DMS 273 (cell line): ENCODE results near the gene USP4.

Experiments
- DNase-seq: peaks from one replicate; lab custom pipeline; 2025; ENCODE audit not compliant: unreplicated experiment; lab: John Stamatoyannopoulos, UW

The USP4 gene

DNA sequence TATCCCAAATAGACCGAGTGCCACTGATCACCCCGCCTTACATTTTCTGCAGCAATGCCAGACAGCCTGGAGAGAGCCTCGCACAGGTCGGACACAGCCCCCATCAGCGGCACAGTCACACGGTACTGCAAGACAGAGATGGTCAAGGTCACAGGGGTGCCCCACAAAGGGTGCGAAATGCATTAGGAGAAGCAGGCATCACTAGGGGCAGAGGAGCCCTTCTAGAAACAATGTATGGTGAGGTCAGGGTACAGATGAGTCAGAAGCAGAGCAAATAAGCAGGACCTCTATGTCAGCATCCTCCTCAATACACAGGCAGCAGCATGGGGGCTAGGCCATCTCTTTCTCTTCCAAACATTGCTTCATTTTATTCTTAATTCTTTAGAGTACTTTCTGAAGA, 41.3 kb downstream of the USP4 start:
- no peak for DNase-seq

DNA sequence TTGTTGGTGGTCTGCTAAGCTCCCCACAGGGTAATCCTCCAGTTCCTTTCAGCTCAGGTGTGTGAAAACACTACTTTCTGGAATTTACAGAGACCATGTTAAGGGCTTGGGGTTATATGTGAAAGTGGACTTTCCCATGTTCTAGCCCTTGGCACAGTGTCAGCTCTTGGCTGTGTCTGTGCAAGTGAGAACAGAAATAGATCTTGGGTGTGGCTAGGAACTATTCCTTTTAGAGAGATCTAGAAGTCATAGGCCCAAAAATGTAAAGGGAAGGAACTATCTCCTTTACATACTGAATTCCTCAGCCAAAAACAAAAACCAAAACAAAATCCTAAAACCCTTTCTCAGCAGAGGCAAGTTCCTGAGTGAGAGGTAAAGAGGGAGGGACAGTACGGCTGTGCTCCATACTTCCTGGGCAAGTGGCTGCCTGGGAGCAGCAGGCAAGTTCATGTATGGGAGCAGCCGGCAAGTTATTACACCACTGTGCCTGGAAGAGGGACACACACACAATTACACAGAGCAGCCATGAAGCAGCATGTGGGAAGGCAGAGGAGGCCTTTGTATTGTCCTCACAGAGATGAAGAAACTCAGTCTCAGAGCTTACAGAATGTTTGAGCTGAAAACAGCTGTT, 43.0 kb downstream of the USP4 start:
- DNase-seq = no peak

DNA sequence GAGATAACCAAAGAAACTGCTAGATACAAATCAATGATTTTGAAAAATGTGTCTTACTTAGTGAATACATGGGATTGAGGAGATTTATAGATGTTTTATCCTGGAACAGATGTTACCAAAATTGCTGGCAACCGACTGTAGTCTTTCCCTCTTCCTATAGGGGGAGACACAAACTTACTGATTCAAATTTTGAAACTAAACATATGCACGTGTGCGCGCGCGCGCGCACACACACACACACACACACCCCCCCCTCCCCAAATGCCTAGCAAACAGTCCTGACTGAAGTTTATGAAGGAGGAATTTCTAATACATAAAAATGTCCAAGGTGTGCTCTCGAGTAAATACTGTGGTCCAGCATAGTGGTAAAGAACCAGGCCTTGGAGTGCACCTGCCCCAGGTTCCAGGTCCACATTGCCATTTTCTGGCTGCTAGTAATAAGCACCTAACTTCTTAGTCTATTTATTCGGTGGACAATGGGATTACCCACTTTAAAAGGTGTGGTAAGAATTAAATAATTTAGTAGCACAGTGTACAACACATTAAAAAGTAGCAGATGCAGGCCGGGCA, 44.3 kb downstream of the USP4 start:
- peak; percentile 41 for DNase-seq

DNA sequence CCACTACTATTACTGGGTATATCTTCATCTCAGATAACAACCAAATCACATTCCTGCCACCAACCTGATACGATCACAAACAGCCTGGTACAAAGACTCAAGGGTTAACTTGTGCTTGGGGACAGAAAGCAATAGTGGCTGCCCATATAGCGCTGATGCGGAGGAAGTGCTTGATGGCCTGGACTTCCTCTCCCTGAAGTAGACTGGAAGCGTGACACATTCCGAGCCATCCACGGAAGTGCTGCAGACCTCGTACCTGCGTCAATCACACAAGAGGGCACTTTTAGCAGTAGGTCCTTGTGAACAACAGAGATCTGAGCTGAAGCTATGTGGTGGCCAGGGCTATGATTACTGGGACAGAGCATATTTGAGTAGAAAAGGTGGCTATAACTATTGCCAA, 45.5 kb downstream of the USP4 start:
- no peak for DNase-seq

DNA sequence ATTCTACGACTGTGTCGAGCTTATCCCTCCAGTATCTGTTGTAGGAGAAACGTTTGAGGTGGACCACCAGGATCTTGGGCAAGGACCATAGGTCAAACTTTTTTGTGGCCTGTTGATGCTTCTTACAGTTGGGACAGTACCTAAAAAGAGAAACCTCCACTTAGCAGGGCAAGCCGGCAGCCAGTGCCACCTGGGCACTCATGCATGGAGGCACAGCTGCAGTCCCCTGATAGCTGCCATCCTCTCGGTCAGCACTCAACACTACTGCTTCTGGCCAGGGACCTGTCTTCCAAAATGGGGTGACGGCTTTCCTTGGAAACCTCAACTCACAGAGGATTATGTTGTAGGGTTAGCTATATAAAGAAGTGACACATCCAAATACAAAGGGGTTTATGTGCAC, 55.9 kb downstream of the USP4 start:
- no peak for DNase-seq

DNA sequence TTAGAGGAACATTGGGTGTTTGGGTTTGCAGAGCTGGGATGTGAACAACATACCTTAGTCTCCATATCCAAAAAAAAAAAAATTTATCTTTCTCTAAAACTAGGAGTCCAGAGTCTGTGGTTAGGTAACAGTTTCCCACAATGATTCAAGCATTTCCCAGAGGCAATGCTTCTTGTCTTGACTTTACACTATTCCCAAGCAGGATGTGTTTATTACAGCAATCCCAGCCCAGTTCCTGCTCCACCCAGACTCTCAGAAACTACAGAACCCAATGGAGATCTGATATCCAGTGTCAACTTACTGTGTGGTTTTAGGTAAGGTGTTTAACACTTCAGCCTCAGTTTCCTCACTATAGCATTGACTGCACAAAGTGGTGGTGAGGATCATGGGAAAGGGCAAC, 60.5 kb downstream of the USP4 start:
- DNase-seq = no peak

DNA sequence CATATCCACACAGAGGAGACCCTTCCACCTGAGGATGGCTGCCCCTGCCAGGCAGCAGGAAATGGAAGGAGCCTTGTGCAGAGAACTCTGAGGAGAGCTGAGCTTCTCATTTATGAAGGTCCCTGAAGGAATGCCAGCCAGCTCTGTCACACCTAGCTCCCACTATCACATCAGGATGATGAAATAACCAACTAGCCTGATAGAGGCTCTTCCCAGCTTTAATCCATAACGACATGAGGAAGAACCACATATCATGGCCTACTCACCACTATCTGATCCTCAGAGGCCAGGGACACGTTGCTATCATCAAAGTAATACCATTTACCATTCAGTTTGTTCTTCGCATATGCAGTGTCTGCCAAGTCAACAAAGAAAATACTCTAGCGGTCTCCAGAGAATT, 61.3 kb downstream of the USP4 start:
- DNase-seq = no peak

DNA sequence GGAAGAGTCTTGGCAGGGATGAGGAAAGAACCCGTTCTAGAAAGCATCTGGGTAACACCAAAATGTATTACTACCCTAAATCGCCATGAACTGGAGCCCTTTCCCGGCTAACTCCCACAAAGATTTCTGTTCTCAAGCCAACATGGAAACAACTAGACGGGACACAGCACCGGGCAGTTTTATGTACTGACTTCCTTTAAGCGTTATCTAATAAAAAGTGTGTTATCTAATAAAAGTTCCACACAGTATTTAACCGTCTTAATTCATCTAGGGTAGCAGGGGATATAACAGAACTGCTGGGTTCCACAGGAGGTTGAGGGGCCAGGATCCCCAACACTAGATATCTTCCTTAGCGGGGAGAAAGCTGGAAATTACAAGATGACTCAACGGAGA, 62.5 kb downstream of the USP4 start:
- DNase-seq = peak; percentile 48

DNA sequence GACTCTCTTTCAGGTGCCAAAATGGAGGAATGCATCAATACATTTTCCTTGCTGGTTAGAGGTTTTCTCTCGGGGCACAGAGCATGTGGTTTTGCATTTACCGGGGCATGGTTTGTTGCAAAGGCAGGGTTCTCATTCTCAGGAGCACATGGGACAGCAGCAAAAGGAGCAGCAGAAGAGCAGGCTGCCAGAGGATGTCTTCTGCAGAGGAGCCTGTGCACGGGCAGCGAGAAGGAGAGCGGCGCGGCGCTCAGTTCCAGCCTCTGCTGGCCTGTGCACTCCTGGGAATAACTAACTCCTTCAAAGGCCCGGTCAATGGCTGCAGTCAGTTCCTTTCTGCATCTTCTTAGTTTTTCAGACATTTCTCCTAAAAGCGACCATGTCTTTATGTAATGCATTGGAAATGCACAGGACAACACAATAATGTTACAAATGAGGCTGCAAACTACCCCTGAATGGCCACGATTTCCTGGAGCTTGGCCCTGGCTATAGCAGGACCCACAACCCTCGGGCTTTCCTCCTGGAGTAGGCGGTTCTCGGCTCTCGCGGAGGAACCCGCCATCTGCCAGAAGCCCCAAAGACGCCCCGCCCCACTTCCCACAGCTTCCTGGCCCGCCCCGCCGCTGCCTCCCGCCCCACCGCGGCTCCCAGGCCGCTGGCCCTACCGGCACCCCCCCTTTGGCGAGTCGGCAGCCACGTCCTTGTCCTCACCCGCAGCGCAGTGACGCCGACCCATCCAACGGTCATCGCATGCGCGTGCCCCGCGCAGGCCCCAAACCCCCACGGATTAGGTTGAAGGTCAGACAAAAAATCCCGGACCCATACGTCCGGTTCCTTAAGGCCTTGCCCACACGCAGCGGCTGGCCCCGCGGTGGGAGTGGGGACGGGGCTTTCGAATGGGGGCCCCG, 63.1 kb downstream of the USP4 start, which contains the start of gene C3orf62:
TSS of gene C3orf62 (minus strand) at position 758 of the 908 bp plus-strand sequence. CDS start at position 398, 360 bp downstream.
- DNase-seq = peak; percentile 91

DNA sequence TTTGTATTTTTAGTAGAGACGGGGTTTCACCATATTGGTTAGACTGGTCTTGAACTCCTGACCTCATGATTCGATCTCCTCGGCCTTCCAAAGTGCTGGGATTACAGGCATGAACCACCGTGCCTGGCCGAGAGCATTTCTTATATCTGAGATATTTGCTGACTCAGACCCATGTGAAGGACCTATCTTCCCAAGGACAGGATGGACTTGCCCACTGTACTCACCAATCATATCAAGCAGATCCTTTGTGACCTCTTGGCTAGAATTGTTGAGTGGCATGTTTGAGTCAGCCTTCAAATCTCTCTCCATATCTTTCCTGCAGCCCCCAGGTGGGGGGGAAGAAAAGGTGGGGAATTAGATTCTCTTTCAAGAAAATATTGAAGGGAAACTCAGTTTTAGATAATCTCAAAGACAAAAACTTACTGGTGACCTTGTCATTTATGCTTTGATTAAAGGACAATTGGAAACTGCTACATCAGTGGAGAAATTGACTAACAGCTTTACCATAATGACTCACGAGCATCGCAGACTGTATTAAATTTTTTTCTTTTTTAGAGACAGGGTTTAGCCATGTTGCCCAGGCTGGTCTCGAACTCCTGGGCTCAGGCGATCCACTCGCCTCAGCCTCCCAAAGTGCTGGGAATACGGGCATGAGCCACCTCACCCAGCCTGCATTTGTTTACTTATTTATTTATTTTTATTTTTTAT, 65.9 kb downstream of the USP4 start:
- DNase-seq = no peak

DNA sequence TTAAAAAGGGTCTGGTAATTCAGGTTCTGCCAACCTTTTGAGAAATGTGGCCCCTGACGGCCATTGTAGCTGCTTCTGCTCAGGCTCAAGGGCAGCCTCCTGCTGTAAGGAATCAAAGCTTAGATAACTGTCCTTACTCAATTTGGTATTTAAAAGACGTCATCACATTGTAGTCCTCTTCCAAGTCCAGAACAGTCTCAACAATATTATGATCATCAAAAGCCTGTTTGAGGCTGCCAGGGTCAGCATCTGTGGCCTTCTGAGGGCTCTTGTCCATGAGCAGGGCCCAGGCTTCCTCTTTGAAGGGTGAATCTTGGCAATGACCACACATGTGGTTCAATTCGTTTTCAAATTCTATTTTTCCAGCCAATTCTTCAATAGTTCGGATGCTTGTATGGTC, 68.8 kb downstream of the USP4 start:
- DNase-seq = no peak

DNA sequence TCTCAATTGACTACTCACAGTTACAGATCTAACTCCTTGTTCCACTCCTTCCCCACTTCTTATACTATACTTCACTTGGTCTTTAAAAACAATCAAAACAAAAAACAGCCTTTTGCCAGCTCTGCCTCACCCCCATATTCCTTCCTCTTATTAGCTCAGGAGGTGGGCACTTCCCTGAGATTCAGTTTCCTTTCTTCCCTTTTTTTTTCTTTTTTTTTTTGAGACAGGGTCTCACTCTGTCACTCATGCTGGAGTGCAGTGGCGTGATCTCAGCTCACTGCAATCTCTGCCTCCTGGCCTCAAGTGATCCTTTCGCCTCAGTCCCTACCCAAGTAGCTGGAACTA, 69.7 kb downstream of the USP4 start:
- DNase-seq = no peak

DNA sequence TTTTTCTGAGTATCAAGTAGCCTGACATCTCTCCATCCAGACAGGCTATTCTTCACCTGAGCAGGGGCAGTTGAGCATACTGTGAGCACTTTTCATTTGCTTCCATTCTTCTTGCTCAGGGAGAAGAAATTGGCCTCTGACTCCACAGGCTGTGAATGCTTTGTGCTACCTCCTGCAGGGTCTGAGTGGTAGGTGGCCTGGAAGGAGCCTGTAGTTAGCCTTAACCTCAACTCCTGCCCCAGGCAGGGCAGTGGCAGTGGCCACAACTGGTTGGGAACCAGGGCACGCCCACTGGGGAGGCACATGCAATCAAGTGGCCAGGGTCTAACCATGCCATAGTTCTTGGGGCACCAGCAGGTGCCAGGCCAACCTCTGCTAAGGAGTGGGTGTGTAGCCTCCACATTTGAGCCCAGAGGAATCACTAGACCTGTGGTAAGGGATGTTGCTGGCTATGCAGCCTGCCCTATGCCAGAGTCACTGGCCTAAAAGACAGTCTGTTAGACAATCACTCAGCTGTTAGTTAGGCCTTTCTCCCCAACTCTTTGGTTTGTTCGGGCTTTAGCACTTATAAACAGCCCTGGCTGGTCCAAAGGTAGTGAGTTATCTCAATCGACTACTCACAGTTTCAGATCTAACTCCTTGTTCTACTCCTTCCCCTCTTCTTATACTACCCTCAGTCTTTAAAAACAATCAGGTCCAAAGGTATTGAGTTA, 70.3 kb downstream of the USP4 start:
- no peak for DNase-seq

DNA sequence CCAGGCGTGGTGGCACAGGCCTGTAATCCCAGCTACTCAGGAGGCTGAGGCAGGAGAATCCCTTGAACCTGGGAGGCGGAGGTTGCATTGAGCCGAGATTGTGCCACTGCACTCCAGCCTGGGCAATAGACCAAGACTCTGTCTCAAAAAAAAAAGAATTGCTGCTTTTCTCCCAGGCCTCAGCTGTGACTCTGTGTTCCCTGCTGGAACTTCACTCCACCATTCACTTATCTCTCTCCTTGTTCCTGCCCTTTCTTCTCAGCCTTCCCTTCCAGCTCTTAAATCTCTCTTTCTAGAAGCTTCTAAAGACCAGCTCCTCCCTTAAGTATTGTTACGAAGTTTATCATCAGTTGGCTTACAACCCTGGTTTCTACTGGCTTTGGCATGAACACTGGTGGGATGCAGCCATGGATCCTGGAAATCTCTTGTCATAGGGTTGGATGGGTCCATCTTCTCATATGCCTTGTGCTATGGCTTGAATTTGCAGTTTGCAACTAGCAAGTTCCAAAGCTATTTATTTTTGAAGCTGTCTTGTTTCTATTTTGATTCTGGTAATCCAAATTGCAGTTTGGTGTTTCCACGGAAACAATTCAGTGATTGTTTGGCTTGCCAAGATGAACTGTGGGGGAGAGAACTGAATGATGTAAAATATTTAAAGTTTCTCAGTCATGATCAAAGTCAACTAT, 73.3 kb downstream of the USP4 start:
- DNase-seq = no peak

DNA sequence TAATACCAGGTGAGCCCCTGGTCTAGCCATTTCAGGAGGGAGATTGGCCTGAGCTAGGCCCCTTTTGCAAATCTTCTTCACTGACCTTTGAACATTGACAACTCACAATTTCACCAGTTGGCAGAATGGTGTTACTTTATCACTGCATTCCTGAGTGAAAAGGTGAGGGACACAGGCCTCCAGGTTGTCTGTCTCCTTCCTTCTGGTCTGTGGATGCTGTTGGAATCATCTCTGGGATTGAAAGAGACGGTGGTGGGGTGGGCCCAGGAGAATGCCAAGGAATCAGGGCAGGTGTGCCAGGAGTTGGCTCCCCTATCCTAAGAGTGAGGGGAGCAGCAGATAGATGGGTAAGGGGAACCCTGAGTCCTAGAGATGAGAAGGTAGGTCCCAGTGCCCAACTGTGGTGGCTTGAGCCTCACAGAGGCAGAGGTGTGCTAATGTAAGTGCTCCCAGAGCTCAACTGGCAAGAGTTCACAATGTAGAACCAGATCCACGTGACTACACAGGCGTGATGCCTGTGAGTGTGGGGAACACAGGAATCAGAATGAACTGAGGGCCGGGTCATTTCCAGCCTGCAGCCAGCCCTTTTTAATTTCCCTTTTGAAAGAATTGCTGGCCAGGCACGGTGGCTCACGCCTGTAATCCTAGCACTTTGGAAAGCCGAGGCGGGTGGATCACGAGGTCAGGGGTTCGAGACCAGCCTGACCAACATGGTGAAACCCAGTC, 74.0 kb downstream of the USP4 start:
- no peak for DNase-seq

DNA sequence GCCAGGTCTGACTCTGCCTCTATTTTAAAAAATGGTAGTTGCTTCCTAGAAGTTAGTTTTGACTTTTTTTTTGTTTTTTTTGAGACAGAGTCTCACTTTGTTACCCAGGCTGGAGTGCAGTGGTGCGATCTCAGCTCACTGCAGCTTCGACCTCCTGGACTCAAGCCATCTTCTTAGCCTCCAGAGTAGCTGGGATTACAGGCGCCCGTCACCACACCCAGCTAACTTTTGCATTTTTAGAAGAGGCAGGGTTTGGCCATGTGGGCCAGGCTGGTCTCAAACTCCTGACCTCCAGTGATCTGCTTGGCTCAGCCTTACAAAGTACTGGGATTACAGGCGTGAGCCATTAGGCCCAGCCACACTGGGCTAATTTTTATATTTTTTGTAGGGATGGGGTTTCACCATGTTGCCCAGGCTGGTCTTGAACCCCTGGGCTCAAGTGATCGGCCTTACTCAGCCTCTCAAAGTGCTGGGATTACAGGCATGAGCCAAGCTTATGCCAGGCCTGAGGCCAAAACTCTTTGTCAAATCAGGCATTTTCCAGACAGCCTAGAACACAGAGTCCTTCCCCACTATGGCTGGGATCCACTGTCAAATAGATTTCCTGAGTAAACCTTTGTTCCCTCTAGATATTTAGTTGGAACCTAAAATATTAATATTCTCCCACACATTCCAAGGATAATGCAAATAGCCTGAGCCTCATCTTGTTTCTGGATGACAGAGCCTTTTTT, 76.5 kb downstream of the USP4 start:
- no peak for DNase-seq

DNA sequence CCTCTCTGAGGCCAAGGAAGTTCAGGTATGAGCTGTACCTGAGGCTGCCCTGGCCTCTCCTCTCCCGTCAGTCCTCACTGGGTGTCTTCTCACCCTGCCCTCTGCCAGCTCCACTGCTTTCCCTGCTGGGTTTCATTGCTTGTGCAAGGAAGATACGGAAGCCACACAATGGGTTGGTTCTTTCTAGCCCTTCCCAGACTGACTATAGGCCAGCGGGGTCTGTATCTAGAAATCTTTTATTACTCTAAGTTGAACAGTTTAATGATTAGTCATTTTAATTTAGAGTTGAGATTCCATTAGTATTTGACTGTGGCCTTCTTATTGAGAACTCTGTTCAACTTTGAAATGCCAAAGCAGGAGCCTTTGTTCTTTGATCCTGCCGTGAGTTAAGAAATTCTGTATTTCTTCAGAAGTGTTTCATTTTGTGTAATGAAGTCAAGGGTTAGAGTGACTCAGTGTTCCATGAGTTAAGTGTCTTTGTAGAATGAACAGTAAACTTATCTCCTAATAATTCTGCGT, 79.0 kb downstream of the USP4 start:
- no peak for DNase-seq

DNA sequence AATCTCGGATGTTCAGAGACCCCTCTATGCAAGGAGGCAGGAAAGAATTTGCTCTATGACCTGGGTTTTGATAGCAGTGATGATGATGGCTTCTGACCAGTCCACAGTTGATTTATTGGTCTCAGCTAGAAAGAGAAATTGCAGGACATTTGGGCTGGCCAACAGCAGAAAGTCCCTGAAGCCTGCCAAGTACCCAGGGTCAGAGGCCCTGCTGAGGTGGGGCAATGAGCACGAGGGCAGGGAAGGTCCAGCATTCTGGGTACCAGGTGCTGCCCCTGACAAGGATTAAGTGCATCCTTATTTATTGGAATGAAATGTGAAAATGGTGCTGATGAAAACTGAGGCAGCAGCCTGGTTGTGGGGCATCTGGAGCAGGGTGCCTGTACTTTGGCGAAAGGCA, 82.7 kb downstream of the USP4 start:
- peak; percentile 8 for DNase-seq
